ENCODE measurements around the gene GUCA1A.

The GUCA1A gene

GRCh38 chr6:42152024-42152423 is 21.1 kb upstream of the GUCA1A start:
- TF ChIP-seq REST (IDR thresholded peaks at IDR 0.05; ENCODE audit: insufficient read depth in 1 of 2, low read depth in 2 of 2, low read length in 2 of 2) (no peak), SIN3A (IDR thresholded peaks at IDR 0.05; ENCODE audit: borderline replicate concordance, insufficient read depth, low read length) (no peak), FOXP2 (optimal IDR thresholded peaks at IDR 0.05; ENCODE audit: borderline replicate concordance, extremely low read depth, extremely low read length, insufficient read depth) (no peak), TAF1 (IDR thresholded peaks at IDR 0.05; ENCODE audit: borderline replicate concordance, insufficient read depth, low read length) (no peak), POLR2AphosphoS5 (IDR thresholded peaks at IDR 0.05; ENCODE audit: low read depth, low read length) (no peak)

GRCh38 chr6:42153921-42154320 is 19.2 kb upstream of the GUCA1A start:
- no peak for TF ChIP-seq POLR2AphosphoS5 (IDR thresholded peaks at IDR 0.05; ENCODE audit: low read depth, low read length)
- no peak for TF ChIP-seq SIN3A (IDR thresholded peaks at IDR 0.05; ENCODE audit: borderline replicate concordance, insufficient read depth, low read length)
- no peak for TF ChIP-seq FOXP2 (optimal IDR thresholded peaks at IDR 0.05; ENCODE audit: borderline replicate concordance, extremely low read depth, extremely low read length, insufficient read depth)
- no peak for TF ChIP-seq TAF1 (IDR thresholded peaks at IDR 0.05; ENCODE audit: borderline replicate concordance, insufficient read depth, low read length)
- no peak for TF ChIP-seq REST (IDR thresholded peaks at IDR 0.05; ENCODE audit: insufficient read depth in 1 of 2, low read depth in 2 of 2, low read length in 2 of 2)

GRCh38 chr6:42154461-42155209 is 18.5 kb upstream of the GUCA1A start:
- TF ChIP-seq FOXP2 (optimal IDR thresholded peaks at IDR 0.05; ENCODE audit: borderline replicate concordance, extremely low read depth, extremely low read length, insufficient read depth) (no peak), POLR2AphosphoS5 (IDR thresholded peaks at IDR 0.05; ENCODE audit: low read depth, low read length) (no peak), SIN3A (IDR thresholded peaks at IDR 0.05; ENCODE audit: borderline replicate concordance, insufficient read depth, low read length) (no peak), REST (IDR thresholded peaks at IDR 0.05; ENCODE audit: insufficient read depth in 1 of 2, low read depth in 2 of 2, low read length in 2 of 2) (no peak), TAF1 (IDR thresholded peaks at IDR 0.05; ENCODE audit: borderline replicate concordance, insufficient read depth, low read length) (no peak)

GRCh38 chr6:42155293-42155692 is 17.9 kb upstream of the GUCA1A start:
- no peak for TF ChIP-seq POLR2AphosphoS5 (IDR thresholded peaks at IDR 0.05; ENCODE audit: low read depth, low read length)
- TF ChIP-seq REST (IDR thresholded peaks at IDR 0.05; ENCODE audit: insufficient read depth in 1 of 2, low read depth in 2 of 2, low read length in 2 of 2), result no peak
- TF ChIP-seq TAF1 (IDR thresholded peaks at IDR 0.05; ENCODE audit: borderline replicate concordance, insufficient read depth, low read length), result no peak
- TF ChIP-seq FOXP2 (optimal IDR thresholded peaks at IDR 0.05; ENCODE audit: borderline replicate concordance, extremely low read depth, extremely low read length, insufficient read depth), result no peak
- no peak for TF ChIP-seq SIN3A (IDR thresholded peaks at IDR 0.05; ENCODE audit: borderline replicate concordance, insufficient read depth, low read length)

Measured in PFSK-1 (cell line).